ENCODE results near the gene SMIM35. TPM values are rescaled to one million over a fixed set of nuclear protein-coding genes. Genes with fewer than 3 reads are reported as not detected.

SMIM35 gene
- polyA plus RNA-seq: 0.46 TPM
- long read RNA-seq, donor 1: 0 reads
- long read RNA-seq, donor 2, partial matches to known transcripts: 119 of 145 reads
- long read RNA-seq, donor 2, other reads (novel, unspliced or antisense): 26 of 145 reads
- long read RNA-seq, donor 3: 0 reads
- long read RNA-seq, donor 4: 0 reads
- long read RNA-seq, donor 5: 0 reads
- long read RNA-seq, donor 6, partial matches to known transcripts: 24 of 33 reads
- long read RNA-seq, donor 6, other reads (novel, unspliced or antisense): 9 of 33 reads
- long read RNA-seq, donor 7: 0 reads
- long read RNA-seq, donor 8, partial matches to known transcripts: 44 of 44 reads
- long read RNA-seq, donor 8, other reads (novel, unspliced or antisense): 0 of 44 reads
- long read RNA-seq, donor 9, partial matches to known transcripts: 82 of 88 reads
- long read RNA-seq, donor 9, other reads (novel, unspliced or antisense): 6 of 88 reads
- long read RNA-seq, donor 10: 0 reads
- long read RNA-seq, donor 11: 0 reads

- WGBS (ENCODE audit: insufficient coverage, low lambda C conversion rate): no CpG with 5 or more reads among the region's 5 CpGs
- H3K27ac ChIP-seq (ENCODE audit: low read length): no peak within 1 kb of the TSS
- peaks cover 21% of the 10 kb centered on the region for H3K36me3 ChIP-seq (ENCODE audit: control insufficient read depth, insufficient read depth, low read length)
- no peaks in the 10 kb centered on the region for H3K27me3 ChIP-seq (ENCODE audit: control insufficient read depth, insufficient read depth, low read length)
- H3K4me1 ChIP-seq (ENCODE audit: control insufficient read depth, insufficient read depth, low read length): peaks cover 45% of the 10 kb centered on the region
- no peaks in the 10 kb centered on the region for H3K9me3 ChIP-seq (ENCODE audit: control insufficient read depth, low read depth, low read length)
- no peak for DNase-seq
- no peak within 1 kb of the TSS for H3K4me3 ChIP-seq (ENCODE audit: low read length)
Observed at GRCh38 chr11:118086913-118087768, at the start of gene SMIM35. TSS of gene SMIM35 (minus strand) at chr11:118086963. CDS start at chr11:118086757, 206 bp downstream.

DNA sequence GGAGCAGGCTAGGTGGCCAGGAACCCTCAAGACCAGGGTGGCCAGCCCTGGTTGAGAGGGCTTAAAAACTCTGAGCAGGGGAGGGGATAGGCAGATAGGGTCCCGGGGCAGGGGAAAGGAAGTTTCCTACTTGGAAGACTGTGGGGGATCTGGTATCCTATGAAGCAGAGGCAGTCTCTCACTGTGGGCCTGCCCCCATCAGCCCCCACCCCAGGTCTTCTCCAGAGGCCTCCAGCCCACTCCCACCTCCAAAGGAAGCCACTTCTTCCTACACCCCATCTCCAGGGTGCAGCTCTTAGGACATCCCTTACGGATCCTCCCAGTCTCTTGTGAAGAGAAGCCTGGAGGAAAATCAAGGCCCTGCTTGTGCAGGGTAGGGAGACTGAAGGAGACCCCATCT is 49.6 kb upstream of the SMIM35 start:
- no peak for DNase-seq
- Histone ChIP-seq H3K27ac (ENCODE audit: low read length) (no peak overlapping the region), H3K27me3 (ENCODE audit: control insufficient read depth, insufficient read depth, low read length) (peaks cover 30% of the 10 kb centered on the region), H3K4me1 (ENCODE audit: control insufficient read depth, insufficient read depth, low read length) (no peaks in the 10 kb centered on the region), H3K36me3 (ENCODE audit: control insufficient read depth, insufficient read depth, low read length) (no peaks in the 10 kb centered on the region), H3K4me3 (ENCODE audit: low read length) (no peak overlapping the region), H3K9me3 (ENCODE audit: control insufficient read depth, low read depth, low read length) (no peaks in the 10 kb centered on the region)
- WGBS (ENCODE audit: insufficient coverage, low lambda C conversion rate): no CpG with 5 or more reads among the region's 2 CpGs

DNA sequence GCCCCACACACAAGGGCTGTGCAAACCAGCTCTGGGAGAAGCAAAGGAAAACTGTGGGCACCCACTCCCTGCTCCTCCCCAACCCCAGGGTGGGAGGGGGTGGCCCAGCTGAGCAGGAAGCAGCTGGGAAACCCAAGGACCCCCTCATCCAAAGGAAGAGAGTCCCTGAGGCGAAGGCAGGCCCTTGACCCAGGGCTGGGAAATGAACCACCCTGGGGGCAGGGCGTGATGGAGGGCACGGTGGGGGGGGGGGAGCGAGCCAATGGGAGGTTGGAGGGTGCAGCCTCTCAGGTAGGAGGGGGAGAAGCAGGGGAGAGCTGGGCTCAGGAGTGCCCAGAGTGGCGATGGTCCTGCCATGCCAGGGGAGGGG is 49.0 kb upstream of the SMIM35 start:
- DNase-seq: no peak
- Histone ChIP-seq H3K4me1 (ENCODE audit: control insufficient read depth, insufficient read depth, low read length) (no peaks in the 10 kb centered on the region), H3K9me3 (ENCODE audit: control insufficient read depth, low read depth, low read length) (no peaks in the 10 kb centered on the region), H3K27me3 (ENCODE audit: control insufficient read depth, insufficient read depth, low read length) (peaks cover 25% of the 10 kb centered on the region), H3K4me3 (ENCODE audit: low read length) (no peak overlapping the region), H3K36me3 (ENCODE audit: control insufficient read depth, insufficient read depth, low read length) (no peaks in the 10 kb centered on the region), H3K27ac (ENCODE audit: low read length) (no peak overlapping the region)
- no CpG with 5 or more reads among the region's 5 CpGs for WGBS (ENCODE audit: insufficient coverage, low lambda C conversion rate)

DNA sequence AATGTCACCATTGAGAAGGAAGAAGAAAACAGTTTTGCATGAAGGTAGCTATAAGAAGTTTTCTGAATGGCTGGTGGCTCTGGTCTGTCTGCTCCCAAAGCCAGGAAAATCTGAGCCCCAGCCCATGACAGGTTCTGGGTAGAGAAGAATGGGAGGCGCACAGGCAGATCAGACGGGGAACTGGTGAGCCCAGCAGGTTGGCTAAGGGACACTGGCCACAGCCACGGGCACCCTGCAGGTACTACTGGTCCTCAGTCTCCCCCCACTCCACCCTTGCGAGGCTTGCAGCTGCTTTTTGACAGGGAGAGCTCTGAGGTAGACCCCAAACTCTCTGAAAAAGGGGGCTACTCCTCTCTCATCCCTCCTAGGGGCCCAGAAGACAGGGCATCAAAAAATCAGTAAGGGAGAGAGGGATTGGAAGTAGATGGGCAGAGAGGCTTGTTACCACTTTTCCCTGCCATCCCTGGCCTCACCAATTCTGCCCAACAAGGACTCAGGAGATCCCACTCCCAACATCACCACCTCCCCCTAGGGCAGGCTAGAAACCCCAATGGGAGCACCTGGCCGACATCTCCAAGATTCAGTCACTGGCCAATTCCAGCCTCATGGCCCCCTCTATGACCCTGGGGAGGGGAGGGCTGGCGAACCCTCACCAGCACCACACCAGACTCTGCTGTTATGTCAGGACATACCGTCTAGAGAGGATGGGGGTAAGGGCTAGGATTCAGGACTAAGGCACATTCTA is 48.5 kb upstream of the SMIM35 start:
- Histone ChIP-seq H3K27ac (ENCODE audit: low read length) (no peak overlapping the region), H3K27me3 (ENCODE audit: control insufficient read depth, insufficient read depth, low read length) (peaks cover 22% of the 10 kb centered on the region), H3K36me3 (ENCODE audit: control insufficient read depth, insufficient read depth, low read length) (no peaks in the 10 kb centered on the region), H3K9me3 (ENCODE audit: control insufficient read depth, low read depth, low read length) (no peaks in the 10 kb centered on the region), H3K4me1 (ENCODE audit: control insufficient read depth, insufficient read depth, low read length) (no peaks in the 10 kb centered on the region), H3K4me3 (ENCODE audit: low read length) (no peak overlapping the region)
- WGBS (ENCODE audit: insufficient coverage, low lambda C conversion rate): no CpG with 5 or more reads among the region's 7 CpGs
- DNase-seq: no peak

- no peak for DNase-seq
- Histone ChIP-seq H3K36me3 (ENCODE audit: control insufficient read depth, insufficient read depth, low read length) (no peaks in the 10 kb centered on the region), H3K4me3 (ENCODE audit: low read length) (no peak overlapping the region), H3K4me1 (ENCODE audit: control insufficient read depth, insufficient read depth, low read length) (no peaks in the 10 kb centered on the region), H3K9me3 (ENCODE audit: control insufficient read depth, low read depth, low read length) (no peaks in the 10 kb centered on the region), H3K27me3 (ENCODE audit: control insufficient read depth, insufficient read depth, low read length) (peaks cover 17% of the 10 kb centered on the region), H3K27ac (ENCODE audit: low read length) (no peak overlapping the region)
- WGBS (ENCODE audit: insufficient coverage, low lambda C conversion rate): no CpG with 5 or more reads among the region's 10 CpGs
Observed at GRCh38 chr11:118133816-118134215, 47.1 kb upstream of the SMIM35 start.

GRCh38 chr11:118132385-118133151 is 45.8 kb upstream of the SMIM35 start:
- Histone ChIP-seq H3K9me3 (ENCODE audit: control insufficient read depth, low read depth, low read length) (no peaks in the 10 kb centered on the region), H3K36me3 (ENCODE audit: control insufficient read depth, insufficient read depth, low read length) (no peaks in the 10 kb centered on the region), H3K4me1 (ENCODE audit: control insufficient read depth, insufficient read depth, low read length) (no peaks in the 10 kb centered on the region), H3K27me3 (ENCODE audit: control insufficient read depth, insufficient read depth, low read length) (peaks cover 6% of the 10 kb centered on the region), H3K27ac (ENCODE audit: low read length) (no peak overlapping the region), H3K4me3 (ENCODE audit: low read length) (no peak overlapping the region)
- no peak for DNase-seq
- 100% methylated on average over 1 of the region's 15 CpGs for WGBS (ENCODE audit: insufficient coverage, low lambda C conversion rate)

DNA sequence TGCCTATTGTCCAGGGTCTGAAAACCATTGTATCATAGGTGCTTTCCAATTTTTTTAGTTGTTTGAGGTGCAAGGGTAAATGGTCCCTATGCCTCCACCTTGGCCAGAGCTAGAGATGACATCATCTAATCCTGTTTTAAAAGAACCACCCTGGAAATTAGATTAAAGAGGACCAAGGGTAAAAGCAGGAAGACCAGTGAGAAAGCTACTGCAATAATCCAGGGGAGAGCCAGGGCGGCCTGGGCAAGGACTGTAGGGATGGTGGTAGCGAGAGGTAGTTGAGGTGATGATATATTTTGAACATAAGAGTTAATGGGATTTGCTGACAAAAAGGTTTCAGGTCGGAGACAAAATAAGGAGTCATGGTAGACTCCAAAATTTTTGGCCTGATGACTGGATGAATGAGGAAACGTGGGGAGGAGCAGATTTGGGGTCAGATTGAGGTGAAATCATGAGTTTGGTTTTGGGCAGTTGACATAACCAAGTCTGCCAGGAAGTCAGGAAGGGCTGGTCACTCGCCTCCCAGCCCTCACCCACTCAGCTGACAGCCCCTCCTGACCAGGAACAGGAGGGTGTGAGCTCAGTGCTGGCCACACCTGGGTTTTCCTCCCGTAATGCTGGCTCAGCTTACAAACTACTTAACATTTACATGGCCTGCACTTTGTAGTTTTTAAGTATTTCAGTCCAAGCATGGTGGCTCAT is 42.9 kb upstream of the SMIM35 start:
- DNase-seq: no peak
- WGBS (ENCODE audit: insufficient coverage, low lambda C conversion rate): 80% methylated on average over 4 of the region's 6 CpGs
- H3K9me3 ChIP-seq (ENCODE audit: control insufficient read depth, low read depth, low read length): no peaks in the 10 kb centered on the region
- H3K4me3 ChIP-seq (ENCODE audit: low read length): no peak overlapping the region
- no peaks in the 10 kb centered on the region for H3K27me3 ChIP-seq (ENCODE audit: control insufficient read depth, insufficient read depth, low read length)
- H3K4me1 ChIP-seq (ENCODE audit: control insufficient read depth, insufficient read depth, low read length): no peaks in the 10 kb centered on the region
- peaks cover 4% of the 10 kb centered on the region for H3K36me3 ChIP-seq (ENCODE audit: control insufficient read depth, insufficient read depth, low read length)
- no peak overlapping the region for H3K27ac ChIP-seq (ENCODE audit: low read length)

GRCh38 chr11:118128721-118129470 is 42.1 kb upstream of the SMIM35 start:
- 100% methylated on average over 1 of the region's 11 CpGs for WGBS (ENCODE audit: insufficient coverage, low lambda C conversion rate)
- Histone ChIP-seq H3K9me3 (ENCODE audit: control insufficient read depth, low read depth, low read length) (no peaks in the 10 kb centered on the region), H3K4me3 (ENCODE audit: low read length) (no peak overlapping the region), H3K27me3 (ENCODE audit: control insufficient read depth, insufficient read depth, low read length) (no peaks in the 10 kb centered on the region), H3K27ac (ENCODE audit: low read length) (no peak overlapping the region), H3K36me3 (ENCODE audit: control insufficient read depth, insufficient read depth, low read length) (peaks cover 4% of the 10 kb centered on the region), H3K4me1 (ENCODE audit: control insufficient read depth, insufficient read depth, low read length) (no peaks in the 10 kb centered on the region)
- DNase-seq: no peak

GRCh38 chr11:118128310-118128709 is 41.5 kb upstream of the SMIM35 start:
- Histone ChIP-seq H3K27me3 (ENCODE audit: control insufficient read depth, insufficient read depth, low read length) (no peaks in the 10 kb centered on the region), H3K27ac (ENCODE audit: low read length) (no peak overlapping the region), H3K36me3 (ENCODE audit: control insufficient read depth, insufficient read depth, low read length) (peaks cover 4% of the 10 kb centered on the region), H3K9me3 (ENCODE audit: control insufficient read depth, low read depth, low read length) (no peaks in the 10 kb centered on the region), H3K4me1 (ENCODE audit: control insufficient read depth, insufficient read depth, low read length) (no peaks in the 10 kb centered on the region), H3K4me3 (ENCODE audit: low read length) (no peak overlapping the region)
- no CpG with 5 or more reads among the region's 4 CpGs for WGBS (ENCODE audit: insufficient coverage, low lambda C conversion rate)
- DNase-seq: no peak

All from large intestine (tissue), 12 donors.